AG09309 (cell line): ENCODE results near the gene GRIP1.

Source experiments
- DNase-seq: peaks from one replicate; pipeline ENCODE4 v3.0.0-alpha.2; 2010; ENCODE audit warnings: low read depth
- H3K4me3 ChIP-seq: 2 replicates; pipeline ENCODE4 v1.5.1; 2011; ENCODE audit warnings: mild to moderate bottlenecking, low read depth, low read length, moderate library complexity; ENCODE audit not compliant: control insufficient read depth
- CTCF ChIP-seq: IDR thresholded peaks from 2 replicates; pipeline ENCODE4 v1.5.1; 2011; ENCODE audit warnings: mild to moderate bottlenecking, low read depth, low read length, inconsistent platforms; ENCODE audit not compliant: insufficient read depth, control insufficient read depth; ENCODE audit errors: missing control alignments

GRIP1 gene

GRCh38 chr12:66497008-66497897, 181.6 kb downstream of the GRIP1 start:
- DNase-seq = no peak
- no peak overlapping the region for H3K4me3 ChIP-seq
- no peak for TF ChIP-seq CTCF

- no peak overlapping the region for H3K4me3 ChIP-seq
- TF ChIP-seq CTCF = no peak
- DNase-seq = no peak
Measured at GRCh38 chr12:66496595-66496994, 182.3 kb downstream of the GRIP1 start.

GRCh38 chr12:66495709-66496108, 183.2 kb downstream of the GRIP1 start:
- DNase-seq = no peak
- no peak for TF ChIP-seq CTCF
- no peak overlapping the region for H3K4me3 ChIP-seq

- no peak for TF ChIP-seq CTCF
- no peak overlapping the region for H3K4me3 ChIP-seq
- DNase-seq = no peak
Measured at GRCh38 chr12:66493819-66494218, 185.1 kb downstream of the GRIP1 start.

- no peak overlapping the region for H3K4me3 ChIP-seq
- DNase-seq = no peak
- no peak for TF ChIP-seq CTCF
Measured at GRCh38 chr12:66491853-66492252, 187.0 kb downstream of the GRIP1 start.

GRCh38 chr12:66482351-66483203, 196.3 kb downstream of the GRIP1 start:
- DNase-seq = no peak
- TF ChIP-seq CTCF = no peak
- no peak overlapping the region for H3K4me3 ChIP-seq
